Peyer's patch (tissue), 4 donors: Measurements from ENCODE around the gene RBM23. TPM values are rescaled to one million over a fixed set of nuclear protein-coding genes. Genes with fewer than 3 reads are reported as not detected.

Experiments
- DNase-seq, 3 donors: peaks; one replicate each; pipeline ENCODE4 v3.0.0-alpha.2; 2017 to 2019
- H3K27ac ChIP-seq, 4 donors: fragments of 200-600 bp; sonication (generic); one replicate each; pipeline ENCODE4 v1.5.1; 2016 to 2019
- H3K27me3 ChIP-seq, 2 donors: fragments of 200-600 bp; sonication (generic); one replicate each; pipeline ENCODE4 v1.5.1; 2019
- H3K36me3 ChIP-seq, 3 donors: fragments of 200-600 bp; sonication (generic); one replicate each; pipeline ENCODE4 v1.5.1; 2016 to 2019
- H3K4me1 ChIP-seq, 4 donors: fragments of 200-600 bp; sonication (generic); one replicate each; pipeline ENCODE4 v1.5.1; 2016 to 2019
- H3K4me3 ChIP-seq, 4 donors: fragments of 200-600 bp; sonication (generic); 1 replicate in 3 of 4; 2 replicates in 1 of 4; pipeline ENCODE4 v1.5.1; 2016 to 2019; ENCODE audit warnings: mild to moderate bottlenecking in 1 of 4
- H3K9me3 ChIP-seq, 4 donors: fragments of 200-600 bp; sonication (generic); one replicate each; pipeline ENCODE4 v1.5.1; 2016 to 2019; ENCODE audit warnings: mild to moderate bottlenecking in 1 of 4
- CTCF ChIP-seq, 6 experiments: fragments of 450-650 bp in 4 of 6; fragments of 200-600 bp in 2 of 6; sonication (generic) in 1 of 6; IDR thresholded peaks; one replicate each; pipeline ENCODE4 v1.5.1; 2017 to 2019; ENCODE audit warnings: antibody characterized with exemption in 6 of 6, mild to moderate bottlenecking in 3 of 6, moderate library complexity in 1 of 6
- POLR2A ChIP-seq, 2 donors: fragments of 450-650 bp; IDR thresholded peaks; one replicate each; pipeline ENCODE4 v1.5.1; 2017; ENCODE audit warnings: antibody characterized with exemption in 2 of 2, mild to moderate bottlenecking in 2 of 2, moderate library complexity in 2 of 2
- total RNA-seq, 4 donors: library from RNA; depleted of rRNA; stranded (reverse); fragments of >200 nt; gene quantifications; one replicate each; pipeline ENCODE4 v1.1.0, GENCODE V29; 2016

The RBM23 gene
- total RNA-seq, 4 donors from 2014 or later = 84.4 to 155 (median 116) TPM

GRCh38 chr14:22849212-22849819, 69.6 kb downstream of the RBM23 start:
- TF ChIP-seq POLR2A (IDR thresholded peaks at IDR 0.05) = no peak
- TF ChIP-seq CTCF (IDR thresholded peaks at IDR 0.05) = no peak
- H3K36me3 ChIP-seq = peaks cover 0 to 23% (median 0%) of the 10 kb centered on the region in 3 donors
- H3K4me1 ChIP-seq = peaks cover 0 to 63% (median 7%) of the 10 kb centered on the region in 4 donors
- H3K9me3 ChIP-seq = no peaks in the 10 kb centered on the region
- H3K4me3 ChIP-seq = no peak overlapping the region
- H3K27me3 ChIP-seq = no peaks in the 10 kb centered on the region
- DNase-seq = peak in 1 of 3 donors; percentile 65
- H3K27ac ChIP-seq = peak overlapping the region; percentile 63 to 88 (median 74)

- H3K27ac ChIP-seq = peak overlapping the region; percentile 63 to 88 (median 74)
- TF ChIP-seq POLR2A (IDR thresholded peaks at IDR 0.05) = no peak
- TF ChIP-seq CTCF (IDR thresholded peaks at IDR 0.05) = no peak
These were observed 70.4 kb downstream of the RBM23 start for GRCh38 chr14:22848351-22849164.

GRCh38 chr14:22847661-22848341, 71.1 kb downstream of the RBM23 start:
- TF ChIP-seq CTCF (IDR thresholded peaks at IDR 0.05) (no peak), POLR2A (IDR thresholded peaks at IDR 0.05) (no peak)
- H3K4me3 ChIP-seq = no peak overlapping the region

More at GRCh38 chr14:22848351-22849164, 70.4 kb downstream of the RBM23 start:
- no peaks in the 10 kb centered on the region for H3K9me3 ChIP-seq
- peak in 2 of 3 donors; percentile 57 to 72 for DNase-seq
- H3K4me1 ChIP-seq = peaks cover 0 to 62% (median 7%) of the 10 kb centered on the region in 4 donors
- H3K36me3 ChIP-seq = peaks cover 0 to 30% (median 0%) of the 10 kb centered on the region in 3 donors
- no peak overlapping the region for H3K4me3 ChIP-seq
- H3K27me3 ChIP-seq = no peaks in the 10 kb centered on the region

GRCh38 chr14:22846811-22847307, 72.1 kb downstream of the RBM23 start:
- no peak for TF ChIP-seq POLR2A (IDR thresholded peaks at IDR 0.05)
- TF ChIP-seq CTCF (IDR thresholded peaks at IDR 0.05) = no peak
- Histone ChIP-seq H3K9me3 (no peaks in the 10 kb centered on the region), H3K27ac (peak overlapping the region; percentile 47 to 88 (median 68)), H3K4me1 (peaks cover 0 to 46% (median 5%) of the 10 kb centered on the region in 4 donors), H3K4me3 (no peak overlapping the region), H3K36me3 (peaks cover 0 to 47% (median 0%) of the 10 kb centered on the region in 3 donors), H3K27me3 (no peaks in the 10 kb centered on the region)
- peak in 1 of 3 donors; percentile 45 for DNase-seq

More at GRCh38 chr14:22847661-22848341, 71.1 kb downstream of the RBM23 start:
- DNase-seq = peak in 1 of 3 donors; percentile 39
- H3K4me1 ChIP-seq = peaks cover 0 to 54% (median 5%) of the 10 kb centered on the region in 4 donors
- no peaks in the 10 kb centered on the region for H3K27me3 ChIP-seq
- H3K36me3 ChIP-seq = peaks cover 0 to 38% (median 0%) of the 10 kb centered on the region in 3 donors
- H3K9me3 ChIP-seq = no peaks in the 10 kb centered on the region
- peak overlapping the region; percentile 63 to 88 (median 74) for H3K27ac ChIP-seq
